ENCODE data around the gene CPLX1. TPM values are rescaled to one million over a fixed set of nuclear protein-coding genes. Genes with fewer than 3 reads are reported as not detected.

Gene CPLX1
- total and polyA plus RNA-seq, 7 experiments from 2014 or later, result 0.17 to 1.9 (median 0.58) TPM; not detected in 1

Other genes starting within 250 kb of the CPLX1 start
- not detected for gene TMEM271, start 249.8 kb downstream of the CPLX1 start, total RNA-seq
- not detected for gene TMEM271, start 249.8 kb downstream of the CPLX1 start, polyA plus RNA-seq
- 10 to 100 TPM; 13.7 to 20.1 (median 18.3) TPM for gene PDE6B, start 200.6 kb downstream of the CPLX1 start, total RNA-seq
- gene PDE6B, start 200.6 kb downstream of the CPLX1 start, polyA plus RNA-seq, result 10 to 100 TPM; 21.9 to 28.3 TPM
- 100 to 1,000 TPM; 115 to 183 (median 123) TPM for gene ATP5ME, start 151.9 kb downstream of the CPLX1 start, total RNA-seq
- gene ATP5ME, start 151.9 kb downstream of the CPLX1 start, polyA plus RNA-seq, result 100 to 1,000 TPM; 306 to 404 TPM
- 10 to 100 TPM; 19.9 to 32.7 (median 23.8) TPM for gene MYL5, start 151.6 kb downstream of the CPLX1 start, total RNA-seq
- gene MYL5, start 151.6 kb downstream of the CPLX1 start, polyA plus RNA-seq, result 1 to 10 TPM; 5.8 to 7.1 TPM
- 1 to 10 TPM in 2 of 5 experiments, under 1 TPM in 3; 0.80 to 9.4 (median 0.92) TPM for gene SLC49A3, start 137.0 kb downstream of the CPLX1 start, total RNA-seq
- gene SLC49A3, start 137.0 kb downstream of the CPLX1 start, polyA plus RNA-seq, result not detected
- 10 to 100 TPM; 32.7 to 66.8 (median 42.3) TPM for gene PCGF3, start 120.3 kb downstream of the CPLX1 start, total RNA-seq
- gene PCGF3, start 120.3 kb downstream of the CPLX1 start, polyA plus RNA-seq, result 1 to 10 TPM; 3.8 to 5.7 TPM
- gene GAK, start 106.2 kb upstream of the CPLX1 start, total RNA-seq, result 100 to 1,000 TPM; 167 to 206 (median 174) TPM
- 10 to 100 TPM; 34.0 to 96.2 TPM for gene GAK, start 106.2 kb upstream of the CPLX1 start, polyA plus RNA-seq
- 10 to 100 TPM; 28.9 to 69.9 (median 64.9) TPM for gene TMEM175, start 106.3 kb upstream of the CPLX1 start, total RNA-seq
- 10 to 100 TPM; 14.9 to 24.0 TPM for gene TMEM175, start 106.3 kb upstream of the CPLX1 start, polyA plus RNA-seq
- 10 to 100 TPM; 14.9 to 28.0 (median 22.7) TPM for gene DGKQ, start 147.4 kb upstream of the CPLX1 start, total RNA-seq
- gene DGKQ, start 147.4 kb upstream of the CPLX1 start, polyA plus RNA-seq, result 1 to 10 TPM; 1.5 to 7.9 TPM
- 10 to 100 TPM; 42.3 to 72.4 (median 65.8) TPM for gene IDUA, start 160.9 kb upstream of the CPLX1 start, total RNA-seq
- 10 to 100 TPM in 1 of 2 donors, 1 to 10 TPM in 1; 8.3 to 18.1 TPM for gene IDUA, start 160.9 kb upstream of the CPLX1 start, polyA plus RNA-seq
- gene SLC26A1, start 167.3 kb upstream of the CPLX1 start, total RNA-seq, result 1 to 10 TPM in 1 of 5 experiments, under 1 TPM in 2, not detected in 2; 0.16 to 1.1 (median 0.46) TPM
- 1 to 10 TPM; 2.0 to 2.3 TPM for gene SLC26A1, start 167.3 kb upstream of the CPLX1 start, polyA plus RNA-seq
- gene FGFRL1, start 185.5 kb upstream of the CPLX1 start, total RNA-seq, result 10 to 100 TPM; 10.6 to 28.1 (median 22.0) TPM
- 1 to 10 TPM in 1 of 2 donors, under 1 TPM in 1; 0.45 to 1.7 TPM for gene FGFRL1, start 185.5 kb upstream of the CPLX1 start, polyA plus RNA-seq